TTC549 (cell line): Measurements from ENCODE around the gene PLCB1.
"Not testable (repeated sequence)": the region's sequence is repeated elsewhere in the genome, so short reads cannot be mapped to it uniquely, and the experiment has no call there.

ENCODE experiments used
- FAIRE-seq: peaks from 2 replicates; lab custom pipeline; 2012; peaks lifted over from hg19 to GRCh38; lab: Jason Lieb, UNC

The PLCB1 gene

GRCh38 chr20:8156235-8157079 lies 24.4 kb downstream of the PLCB1 start:
- FAIRE-seq: no peak

- not testable (repeated sequence) for FAIRE-seq
These were observed 27.2 kb downstream of the PLCB1 start for GRCh38 chr20:8159217-8159616.

- FAIRE-seq: no peak
These were observed 29.4 kb downstream of the PLCB1 start for GRCh38 chr20:8161264-8162071.

GRCh38 chr20:8162610-8163009 lies 30.5 kb downstream of the PLCB1 start:
- FAIRE-seq: no peak

DNA sequence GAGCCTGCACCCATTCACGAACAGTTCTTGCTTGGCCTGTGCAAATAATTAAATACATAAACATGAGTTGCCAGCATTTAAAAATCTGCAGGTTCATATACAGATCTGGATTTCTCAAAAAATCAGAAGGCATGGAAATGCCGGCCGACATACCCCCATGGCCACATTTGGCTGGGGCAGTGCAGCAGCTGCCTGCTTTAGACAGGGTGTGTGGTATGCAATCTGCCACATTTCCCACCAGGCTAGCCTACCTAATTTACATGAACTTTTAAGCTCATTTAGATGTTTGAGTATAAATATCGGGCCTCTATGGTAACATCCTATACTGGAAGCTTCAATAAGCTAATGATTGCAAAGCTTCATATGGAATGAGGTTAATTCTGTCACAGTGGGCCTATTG lies 31.5 kb downstream of the PLCB1 start:
- FAIRE-seq: no peak

GRCh38 chr20:8166730-8167129 lies 34.7 kb downstream of the PLCB1 start:
- no peak for FAIRE-seq

DNA sequence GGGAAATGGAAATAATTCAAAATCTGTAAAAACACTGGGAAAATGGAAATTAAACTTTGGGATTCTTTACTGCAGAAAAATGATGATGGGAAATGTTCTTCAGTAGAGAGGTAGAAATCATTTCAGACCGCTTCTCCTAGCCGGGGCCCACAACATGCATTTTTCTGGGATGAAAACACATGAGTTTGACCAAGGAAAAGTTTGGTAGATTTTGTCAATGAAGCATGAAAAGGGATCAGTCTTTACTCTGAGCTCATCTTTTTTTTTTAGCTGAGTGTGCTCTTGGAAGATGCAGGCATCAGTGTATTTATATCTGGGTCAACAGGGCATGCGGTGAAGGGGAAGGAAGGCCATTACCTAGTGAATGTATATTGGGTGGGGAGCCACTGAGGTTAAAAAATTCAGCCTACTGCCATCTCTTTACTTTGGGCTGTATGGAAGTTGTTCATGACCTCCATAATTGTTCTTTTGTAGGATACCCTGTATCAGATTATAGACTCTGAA lies 36.8 kb downstream of the PLCB1 start:
- no peak for FAIRE-seq

GRCh38 chr20:8170921-8171320 lies 38.9 kb downstream of the PLCB1 start:
- no peak for FAIRE-seq

DNA sequence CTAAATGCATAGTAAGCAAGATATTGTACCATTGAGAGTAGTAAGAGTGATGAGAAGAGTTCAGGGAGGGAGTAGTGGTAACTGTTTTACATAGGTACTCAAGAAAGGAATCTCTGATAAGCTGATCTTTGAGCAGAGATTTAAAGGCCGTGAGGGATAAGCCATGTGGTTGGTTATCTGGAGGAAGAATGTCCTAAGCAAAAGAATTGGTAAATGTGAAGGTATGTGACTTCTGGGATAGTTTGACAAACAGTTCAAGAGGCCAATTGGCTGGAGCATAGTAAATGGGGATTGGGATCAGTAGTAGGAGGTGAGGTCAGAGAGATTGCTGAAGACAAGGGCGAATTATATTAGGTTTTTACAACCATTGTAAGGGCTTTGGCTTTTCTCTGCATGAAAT lies 40.1 kb downstream of the PLCB1 start:
- no peak for FAIRE-seq

- no peak for FAIRE-seq
These were observed 43.9 kb downstream of the PLCB1 start for GRCh38 chr20:8175741-8176675.

GRCh38 chr20:8183526-8183925 lies 51.5 kb downstream of the PLCB1 start:
- no peak for FAIRE-seq

DNA sequence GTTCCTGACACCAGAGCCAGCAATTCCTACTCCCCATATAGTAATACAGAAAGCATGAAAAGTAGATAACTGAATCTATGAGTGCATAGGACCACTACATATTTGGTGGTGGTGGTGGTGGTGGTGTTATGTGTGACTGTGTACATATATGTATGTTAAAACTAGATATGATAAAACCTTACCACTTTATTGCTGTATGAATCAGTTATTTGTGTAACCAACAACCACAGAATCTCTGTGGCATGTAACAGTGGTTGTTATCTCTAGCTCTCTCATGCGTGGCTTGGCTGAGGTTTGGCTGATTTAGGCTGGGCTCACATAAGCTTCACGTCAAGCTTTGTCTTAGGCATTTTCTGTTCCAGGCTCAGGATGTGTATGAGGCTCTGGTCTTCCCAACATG lies 55.7 kb downstream of the PLCB1 start:
- no peak for FAIRE-seq

DNA sequence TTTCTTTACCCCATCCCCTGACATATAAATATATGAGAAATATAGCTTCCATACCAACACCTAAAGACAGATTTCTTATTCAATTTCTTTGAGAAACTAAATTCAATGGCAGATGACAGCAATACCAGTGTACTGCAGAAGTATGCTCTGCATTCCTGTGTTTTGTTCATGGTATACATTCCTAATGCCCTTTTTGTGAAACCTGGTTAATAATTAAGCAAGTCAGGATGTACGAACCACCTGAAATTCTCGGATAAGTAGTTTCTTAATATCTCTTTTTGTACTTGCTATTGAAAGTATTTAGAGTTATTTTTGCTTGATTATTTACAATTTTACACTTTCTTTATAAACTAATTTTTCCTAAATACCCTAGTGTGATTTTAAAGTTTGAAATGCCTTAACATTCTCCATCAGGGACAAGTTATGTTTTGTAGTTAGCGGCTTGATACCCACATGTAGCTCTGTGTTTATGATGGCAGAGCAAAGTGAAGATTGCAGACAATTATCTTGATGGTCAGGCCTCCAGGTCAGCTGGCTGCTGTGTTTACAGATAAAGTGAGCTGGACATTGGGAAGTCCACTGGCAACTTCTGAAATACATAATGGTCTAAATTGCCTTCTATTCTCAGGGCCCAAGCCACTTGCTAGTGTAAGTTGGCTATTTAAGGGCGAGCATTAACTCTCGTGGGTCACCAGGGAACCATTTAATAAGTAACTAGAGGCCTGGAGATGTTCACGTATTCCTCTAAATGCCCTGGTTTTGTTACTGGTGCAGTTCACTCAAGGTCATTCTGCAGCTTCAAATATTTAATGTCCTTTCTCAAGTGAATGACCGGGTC lies 58.2 kb downstream of the PLCB1 start:
- no peak for FAIRE-seq

DNA sequence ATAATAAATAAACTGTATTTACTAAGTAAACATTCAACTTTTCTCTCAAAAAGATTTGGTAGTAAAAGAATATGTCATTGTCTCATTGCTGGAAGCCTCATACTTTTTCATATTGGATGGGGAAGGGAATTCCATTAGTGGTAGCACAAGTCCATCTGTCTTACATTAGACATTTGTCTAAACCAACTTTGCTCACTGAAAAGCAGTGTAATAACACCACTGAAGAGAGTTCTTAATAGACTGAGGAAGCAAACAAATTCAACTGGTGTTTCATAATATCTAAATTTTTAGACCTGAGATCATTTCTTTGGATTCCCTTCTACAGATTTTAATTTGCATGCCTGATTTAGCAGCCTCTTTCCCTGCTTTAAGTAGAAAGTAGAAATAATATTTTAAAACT lies 62.7 kb downstream of the PLCB1 start:
- FAIRE-seq: no peak

- FAIRE-seq: no peak
These were observed 64.0 kb downstream of the PLCB1 start for GRCh38 chr20:8196096-8196495.

DNA sequence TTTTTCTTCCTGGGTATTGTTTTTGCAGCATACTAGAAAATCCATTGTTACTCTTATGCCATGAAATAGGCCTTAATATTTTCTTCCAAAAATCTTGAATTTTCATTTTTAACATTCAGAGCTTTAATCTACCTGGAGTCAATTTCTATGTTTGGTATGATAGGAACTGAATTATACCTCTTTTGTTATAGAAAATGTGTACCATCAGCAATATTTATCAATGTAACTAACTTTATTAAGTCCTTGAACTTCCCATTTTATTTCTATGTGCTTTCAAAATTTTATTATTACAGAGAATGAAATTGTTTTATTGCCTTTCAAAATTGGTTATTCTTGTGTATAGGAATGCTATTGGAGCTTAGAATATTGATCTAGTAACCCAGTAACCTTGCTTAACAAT lies 68.2 kb downstream of the PLCB1 start:
- FAIRE-seq: no peak

GRCh38 chr20:8203366-8203765 lies 71.3 kb downstream of the PLCB1 start:
- no peak for FAIRE-seq

- FAIRE-seq: no peak
These were observed 73.9 kb downstream of the PLCB1 start for GRCh38 chr20:8205996-8206395.

DNA sequence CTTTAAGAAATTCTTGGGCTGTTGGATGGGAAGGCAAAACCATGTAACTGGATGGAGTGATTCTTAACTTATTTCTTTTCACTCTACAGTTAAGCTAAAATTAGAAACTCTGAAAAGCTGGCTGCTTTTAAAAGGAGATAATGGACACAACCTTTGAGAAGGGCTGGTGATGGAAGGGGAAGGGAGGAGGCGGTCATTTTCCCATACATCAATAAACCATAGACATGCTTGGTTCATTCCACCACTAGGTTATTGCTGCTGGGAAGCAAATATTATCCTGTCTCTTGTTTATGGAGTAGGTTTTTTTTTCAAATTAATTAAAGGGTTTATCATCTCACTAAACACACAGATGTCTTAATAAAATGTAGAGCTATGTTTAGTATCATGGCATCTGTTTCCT lies 76.2 kb downstream of the PLCB1 start:
- no peak for FAIRE-seq

- no peak for FAIRE-seq
These were observed 77.0 kb downstream of the PLCB1 start for GRCh38 chr20:8209061-8209460.

- FAIRE-seq: no peak
These were observed 78.7 kb downstream of the PLCB1 start for GRCh38 chr20:8210749-8211148.
